CD4-positive, alpha-beta T cell (primary cell): ENCODE measurements around the gene FLG2. TPM values are rescaled to one million over a fixed set of nuclear protein-coding genes. Genes with fewer than 3 reads are reported as not detected.

Experiments
- ATAC-seq: fragments of 200-7000 bp; cut with Tn5 transposase; one replicate; pipeline ENCODE4 v1.10.0; 2022; ENCODE audit warnings: mild to moderate bottlenecking; ENCODE audit not compliant: poor library complexity
- CTCF ChIA-PET: fragments of 350-600 bp; sonication (Branson Sonifier 250); formaldehyde crosslinking; loops from one replicate; lab custom pipeline; 2021; ENCODE audit warnings: antibody characterized with exemption, inconsistent platforms; lab: Charles Lee
- POLR2A ChIA-PET: fragments of 350-600 bp; sonication (Branson Sonifier 250); formaldehyde crosslinking; loops from one replicate; lab custom pipeline; 2021; ENCODE audit warnings: antibody characterized with exemption, inconsistent platforms; lab: Charles Lee
- DNase-seq, 14 experiments: peaks; one replicate each; pipeline ENCODE4 v3.0.0-alpha.2; 2013 to 2020; ENCODE audit warnings: mixed read lengths in 2 of 14
- H3K27ac ChIP-seq, 2 donors: one replicate each; pipeline versions ENCODE4 v1.5.1 to v1.7.0; 2013; ENCODE audit warnings: low read length in 2 of 2, low read depth in 1 of 2, mild to moderate bottlenecking in 1 of 2
- H3K27me3 ChIP-seq, 2 experiments: 1 replicate in 1 of 2; 2 replicates in 1 of 2; pipeline versions ENCODE4 v1.6.1 to v1.7.0; 2013; ENCODE audit warnings: low read length in 2 of 2, control low read depth in 1 of 2, mild to moderate bottlenecking in 1 of 2, moderate library complexity in 1 of 2; ENCODE audit not compliant: insufficient read depth in 2 of 2, control insufficient read depth in 1 of 2
- H3K36me3 ChIP-seq: one replicate; pipeline ENCODE4 v1.6.1; 2013; ENCODE audit warnings: low read length, control low read depth; ENCODE audit not compliant: insufficient read depth
- H3K4me1 ChIP-seq: one replicate; pipeline ENCODE4 v1.6.1; 2013; ENCODE audit warnings: low read length, control low read depth; ENCODE audit not compliant: insufficient read depth
- H3K4me3 ChIP-seq: one replicate; pipeline ENCODE4 v1.5.1; 2013; ENCODE audit warnings: mild to moderate bottlenecking, low read length, moderate library complexity
- H3K9me3 ChIP-seq, 2 experiments: 1 replicate in 1 of 2; 2 replicates in 1 of 2; pipeline versions ENCODE4 v1.6.1 to v1.7.0; 2013; ENCODE audit warnings: low read length in 2 of 2, mild to moderate bottlenecking in 2 of 2, control low read depth in 1 of 2, moderate library complexity in 1 of 2; ENCODE audit not compliant: control insufficient read depth in 1 of 2, insufficient read depth in 1 of 2
- H3K27ac Mint-ChIP-seq: one replicate; pipeline ENCODE4 v1.8.0; 2020; ENCODE audit warnings: mixed read lengths
- H3K27me3 Mint-ChIP-seq: one replicate; pipeline ENCODE4 v1.8.0; 2021; ENCODE audit warnings: mixed read lengths
- H3K36me3 Mint-ChIP-seq: one replicate; pipeline ENCODE4 v1.8.0; 2021; ENCODE audit warnings: low read depth, mixed read lengths
- H3K4me1 Mint-ChIP-seq: one replicate; pipeline ENCODE4 v1.8.0; 2021; ENCODE audit warnings: low read depth, mixed read lengths
- H3K4me3 Mint-ChIP-seq: one replicate; pipeline ENCODE4 v1.8.0; 2020; ENCODE audit warnings: mild to moderate bottlenecking, mixed read lengths
- H3K9me3 Mint-ChIP-seq: one replicate; pipeline ENCODE4 v1.8.0; 2020; ENCODE audit warnings: mixed read lengths
- intact Hi-C, 2 experiments: fragments of 100-400 bp; cut with DNase I in 1 of 2; cut with micrococcal nuclease in 1 of 2; formaldehyde crosslinking; loops; one replicate each; pipeline versions ENCODE4 v1.15.1 to v1.9.0; 2023 to 2025; cut with DNase I, micrococcal nuclease
- total RNA-seq, 174 experiments: library from RNA in 2 of 174; stranded (reverse) in 2 of 174; gene quantifications; one replicate each; pipeline ENCODE4 v1.2.3 and lab custom pipeline; 2021 to 2026
- TF ChIP-seq, protein P1 (sequence below): fragments of 200-600 bp; IDR thresholded peaks from one replicate; pipeline ENCODE4 v1.8.0; 2022; ENCODE audit warnings: antibody characterized with exemption, mild to moderate bottlenecking

Gene FLG2
- total RNA-seq, 2 experiments from 2014 or later = not detected

DNA sequence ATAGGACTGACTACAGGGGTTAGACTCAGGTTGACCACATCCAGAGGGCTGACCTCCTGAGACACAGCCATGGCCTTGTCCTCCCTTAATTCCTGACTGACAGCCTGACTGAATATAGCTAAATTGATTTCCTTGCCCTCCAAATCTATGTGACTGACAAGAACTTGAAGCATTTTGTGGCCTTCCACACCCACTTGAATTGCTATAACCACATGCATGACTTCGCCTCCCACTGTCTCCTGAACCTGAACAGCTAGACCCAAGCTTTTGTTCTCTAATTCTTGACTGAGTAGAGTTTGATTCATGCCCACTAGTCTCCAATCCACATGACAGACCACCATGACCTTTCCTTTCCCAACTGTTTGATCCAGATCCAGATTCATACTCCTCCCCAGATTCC is 3.1 kb downstream of the FLG2 start:
- Histone ChIP-seq H3K4me3 (no peak overlapping the region), H3K27me3 (peaks cover 4 to 5% of the 10 kb centered on the region in 2 experiments), H3K36me3 (no peaks in the 10 kb centered on the region), H3K27ac (no peak overlapping the region), H3K4me1 (no peaks in the 10 kb centered on the region), H3K9me3 (no peaks in the 10 kb centered on the region)
- DNase-seq (no peak), ATAC-seq (no peak)
- Mint-ChIP-seq H3K36me3 (no peaks in the 10 kb centered on the region), H3K9me3 (no peaks in the 10 kb centered on the region), H3K4me1 (no peaks in the 10 kb centered on the region), H3K27ac (no peak overlapping the region), H3K27me3 (peaks cover 22% of the 10 kb centered on the region), H3K4me3 (no peak overlapping the region)
- POLR2A ChIA-PET = no interaction called here
- intact Hi-C loops = no loop called here
- CTCF ChIA-PET = no interaction called here
- TF ChIP-seq, protein P1, sequence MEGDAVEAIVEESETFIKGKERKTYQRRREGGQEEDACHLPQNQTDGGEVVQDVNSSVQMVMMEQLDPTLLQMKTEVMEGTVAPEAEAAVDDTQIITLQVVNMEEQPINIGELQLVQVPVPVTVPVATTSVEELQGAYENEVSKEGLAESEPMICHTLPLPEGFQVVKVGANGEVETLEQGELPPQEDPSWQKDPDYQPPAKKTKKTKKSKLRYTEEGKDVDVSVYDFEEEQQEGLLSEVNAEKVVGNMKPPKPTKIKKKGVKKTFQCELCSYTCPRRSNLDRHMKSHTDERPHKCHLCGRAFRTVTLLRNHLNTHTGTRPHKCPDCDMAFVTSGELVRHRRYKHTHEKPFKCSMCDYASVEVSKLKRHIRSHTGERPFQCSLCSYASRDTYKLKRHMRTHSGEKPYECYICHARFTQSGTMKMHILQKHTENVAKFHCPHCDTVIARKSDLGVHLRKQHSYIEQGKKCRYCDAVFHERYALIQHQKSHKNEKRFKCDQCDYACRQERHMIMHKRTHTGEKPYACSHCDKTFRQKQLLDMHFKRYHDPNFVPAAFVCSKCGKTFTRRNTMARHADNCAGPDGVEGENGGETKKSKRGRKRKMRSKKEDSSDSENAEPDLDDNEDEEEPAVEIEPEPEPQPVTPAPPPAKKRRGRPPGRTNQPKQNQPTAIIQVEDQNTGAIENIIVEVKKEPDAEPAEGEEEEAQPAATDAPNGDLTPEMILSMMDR = no peak

DNA sequence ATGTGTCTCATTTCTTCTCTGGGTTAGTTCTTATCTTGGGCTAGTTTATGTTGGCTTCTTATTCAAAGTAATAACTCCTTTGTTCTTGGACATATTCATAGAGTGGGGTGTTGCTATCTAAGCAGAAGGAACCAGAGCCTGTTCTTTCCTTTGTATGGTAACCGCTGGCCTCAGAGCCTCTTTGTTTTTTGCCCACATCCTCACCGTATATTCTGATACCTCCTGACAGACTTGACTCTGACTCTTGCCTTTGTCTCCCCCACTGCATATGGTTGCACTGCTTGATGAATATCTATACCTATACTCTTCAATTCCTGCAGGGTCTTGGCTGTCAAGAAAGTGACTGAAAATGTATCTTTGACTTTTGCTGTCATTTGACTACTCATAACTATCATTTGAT is 10.2 kb downstream of the FLG2 start:
- ATAC-seq (no peak), DNase-seq (no peak)
- TF ChIP-seq, protein P1 = no peak
- ChIA-PET POLR2A (no interaction called here), CTCF (no interaction called here)
- Mint-ChIP-seq H3K27me3 (peaks cover 18% of the 10 kb centered on the region), H3K36me3 (no peaks in the 10 kb centered on the region), H3K27ac (no peak overlapping the region), H3K9me3 (no peaks in the 10 kb centered on the region), H3K4me1 (no peaks in the 10 kb centered on the region), H3K4me3 (no peak overlapping the region)
- Histone ChIP-seq H3K9me3 (no peaks in the 10 kb centered on the region), H3K36me3 (no peaks in the 10 kb centered on the region), H3K27ac (no peak overlapping the region), H3K4me3 (no peak overlapping the region), H3K27me3 (peaks cover 0 to 6% of the 10 kb centered on the region in 2 experiments), H3K4me1 (no peaks in the 10 kb centered on the region)
- intact Hi-C loops = loop anchor here (5.0 to 10.0 kb wide), 5 partner anchors 93 to 297 kb away; no protein-coding TSS in a partner anchor

DNA sequence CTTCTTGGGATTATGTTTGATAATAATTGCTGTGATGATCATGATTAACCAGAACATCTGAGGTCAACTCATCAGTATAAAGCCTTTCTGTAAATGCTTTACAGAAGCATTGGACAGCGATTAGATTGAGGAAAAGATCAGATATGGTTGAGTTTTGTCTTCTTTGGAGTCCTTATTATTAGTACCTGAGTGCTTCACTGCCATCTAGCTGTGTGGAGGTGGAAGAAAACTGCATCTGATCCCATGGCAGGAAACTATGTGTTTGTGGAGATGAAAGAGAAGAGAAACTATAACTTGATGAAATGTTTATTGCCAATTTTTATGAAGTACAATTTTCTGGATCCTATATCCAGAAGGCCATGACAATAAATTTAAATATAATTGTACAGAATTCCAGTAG is 11.4 kb downstream of the FLG2 start:
- intact Hi-C loops = loop anchor here (5.0 to 10.0 kb wide), 5 partner anchors 94 to 296 kb away; no protein-coding TSS in a partner anchor

More for the DNA sequence above, 11.4 kb downstream of the FLG2 start:
- DNase-seq = no peak
- Mint-ChIP-seq H3K9me3 (no peaks in the 10 kb centered on the region), H3K27me3 (peaks cover 22% of the 10 kb centered on the region), H3K27ac (no peak overlapping the region), H3K36me3 (no peaks in the 10 kb centered on the region), H3K4me1 (no peaks in the 10 kb centered on the region), H3K4me3 (no peak overlapping the region)
- Histone ChIP-seq H3K27ac (no peak overlapping the region), H3K36me3 (no peaks in the 10 kb centered on the region), H3K4me3 (no peak overlapping the region), H3K4me1 (no peaks in the 10 kb centered on the region), H3K9me3 (no peaks in the 10 kb centered on the region), H3K27me3 (peaks cover 0 to 9% of the 10 kb centered on the region in 2 experiments)
- POLR2A ChIA-PET = interaction anchor here (1.3 kb wide), 1 partner anchor 110 kb away, joined by 5 read pairs; no protein-coding TSS in a partner anchor
- TF ChIP-seq, protein P1 = no peak
- ATAC-seq = no peak
- CTCF ChIA-PET = no interaction called here
